SU-DHL-6 (cell line): ENCODE results near the gene TDRD7.

Source experiments
- CTCF ChIP-seq: fragments of 200-600 bp; sonication (generic); IDR thresholded peaks from one replicate; pipeline ENCODE4 v1.5.1; 2017; ENCODE audit warnings: antibody characterized with exemption, mild to moderate bottlenecking, low read length, moderate library complexity; ENCODE audit not compliant: insufficient read depth, poor library complexity, severe bottlenecking
- EZH2phosphoT487 ChIP-seq: fragments of 200-600 bp; sonication (generic), shearing (Covaris generic); conservative IDR thresholded peaks from 2 replicates; pipeline ENCODE4 v1.6.1; 2018; ENCODE audit warnings: mild to moderate bottlenecking, antibody characterized with exemption, low read length, moderate library complexity, mixed read lengths

GRCh38 chr9:97500765-97501176, 88.9 kb downstream of the TDRD7 start:
- TF ChIP-seq CTCF (no peak), EZH2phosphoT487 (no peak)
